BLaER1 (cell line): Measurements from ENCODE around the gene OR4L1.
"Not testable (repeated sequence)": the region's sequence is repeated elsewhere in the genome, so short reads cannot be mapped to it uniquely, and the experiment has no call there.

Experiments
- H3K27ac ChIP-seq: shearing (Covaris generic); formaldehyde crosslinking; 2 replicates; pipeline ENCODE4 v1.8.1; 2022
- H3K27me3 ChIP-seq: shearing (Covaris generic); formaldehyde crosslinking; 2 replicates; pipeline ENCODE4 v1.8.1; 2022
- H3K36me3 ChIP-seq: shearing (Covaris generic); formaldehyde crosslinking; 2 replicates; pipeline ENCODE4 v1.8.1; 2022
- H3K4me1 ChIP-seq: shearing (Covaris generic); formaldehyde crosslinking; 2 replicates; pipeline ENCODE4 v1.8.1; 2022
- H3K4me2 ChIP-seq: shearing (Covaris generic); formaldehyde crosslinking; 2 replicates; pipeline ENCODE4 v1.8.1; 2022
- H3K4me3 ChIP-seq: shearing (Covaris generic); formaldehyde crosslinking; 2 replicates; pipeline ENCODE4 v1.8.1; 2022
- H3K9ac ChIP-seq: shearing (Covaris generic); formaldehyde crosslinking; 2 replicates; pipeline ENCODE4 v1.8.1; 2022
- H3K9me3 ChIP-seq: shearing (Covaris generic); formaldehyde crosslinking; 2 replicates; pipeline ENCODE4 v1.8.1; 2022
- H4K20me1 ChIP-seq: shearing (Covaris generic); formaldehyde crosslinking; 2 replicates; pipeline ENCODE4 v1.8.1; 2022
- Cebpa-rat ChIP-seq: shearing (Covaris generic); IDR thresholded peaks from 2 replicates; pipeline ENCODE4 v1.8.1; 2022

Gene OR4L1

GRCh38 chr14:20059745-20060144, at the start of gene OR4L1:
OR4L1 (plus strand) TSS chr14:20060045; CDS start chr14:20060045, 0 bp downstream.
- H3K4me1 ChIP-seq: no peaks in the 10 kb centered on the region
- no peak within 1 kb of the TSS for H3K9ac ChIP-seq
- H3K4me3 ChIP-seq: no peak within 1 kb of the TSS
- TF ChIP-seq Cebpa-rat: no peak
- H4K20me1 ChIP-seq: no peaks in the 10 kb centered on the region
- H3K36me3 ChIP-seq: no peaks in the 10 kb centered on the region
- no peaks in the 10 kb centered on the region for H3K9me3 ChIP-seq
- no peak within 1 kb of the TSS for H3K27ac ChIP-seq
- H3K27me3 ChIP-seq: no peaks in the 10 kb centered on the region
- H3K4me2 ChIP-seq: no peak within 1 kb of the TSS

GRCh38 chr14:20019257-20019865, 40.5 kb upstream of the OR4L1 start, which contains the start of gene OR4K14:
OR4K14 (minus strand) TSS chr14:20019307; CDS start chr14:20015193, 4,114 bp downstream.
- no peak within 1 kb of the TSS for H3K9ac ChIP-seq
- no peaks in the 10 kb centered on the region for H3K4me1 ChIP-seq
- H4K20me1 ChIP-seq: no peaks in the 10 kb centered on the region
- H3K27ac ChIP-seq: no peak within 1 kb of the TSS
- H3K9me3 ChIP-seq: no peaks in the 10 kb centered on the region
- no peak within 1 kb of the TSS for H3K4me2 ChIP-seq
- no peaks in the 10 kb centered on the region for H3K36me3 ChIP-seq
- H3K4me3 ChIP-seq: no peak within 1 kb of the TSS
- no peak for TF ChIP-seq Cebpa-rat
- H3K27me3 ChIP-seq: no peaks in the 10 kb centered on the region

- no peaks in the 10 kb centered on the region; the same call in 1 of the 2 replicates for H3K27me3 ChIP-seq
- H3K9ac ChIP-seq: no peak overlapping the region
- no peak overlapping the region for H3K27ac ChIP-seq
- H3K4me3 ChIP-seq: no peak overlapping the region
- TF ChIP-seq Cebpa-rat: no peak
- no peak overlapping the region for H3K4me2 ChIP-seq
- no peaks in the 10 kb centered on the region for H3K36me3 ChIP-seq
- no peaks in the 10 kb centered on the region for H3K4me1 ChIP-seq
- H3K9me3 ChIP-seq: no peaks in the 10 kb centered on the region
- H4K20me1 ChIP-seq: no peaks in the 10 kb centered on the region
These were observed 28.8 kb upstream of the OR4L1 start for GRCh38 chr14:20031058-20031457.

GRCh38 chr14:20035449-20035848, 24.4 kb upstream of the OR4L1 start:
- no peak overlapping the region for H3K4me2 ChIP-seq
- no peaks in the 10 kb centered on the region for H4K20me1 ChIP-seq
- H3K27ac ChIP-seq: no peak overlapping the region
- H3K27me3 ChIP-seq: no peaks in the 10 kb centered on the region; the same call in 1 of the 2 replicates
- no peak overlapping the region for H3K9ac ChIP-seq
- H3K4me3 ChIP-seq: no peak overlapping the region
- TF ChIP-seq Cebpa-rat: no peak
- H3K9me3 ChIP-seq: no peaks in the 10 kb centered on the region
- H3K4me1 ChIP-seq: no peaks in the 10 kb centered on the region
- no peaks in the 10 kb centered on the region for H3K36me3 ChIP-seq

- Histone ChIP-seq H3K4me2 (no peak within 1 kb of the TSS), H3K27me3 (no peaks in the 10 kb centered on the region; the same call in 1 of the 2 replicates), H3K9ac (no peak within 1 kb of the TSS), H3K36me3 (no peaks in the 10 kb centered on the region), H3K4me1 (no peaks in the 10 kb centered on the region), H4K20me1 (no peaks in the 10 kb centered on the region), H3K4me3 (no peak within 1 kb of the TSS), H3K9me3 (no peaks in the 10 kb centered on the region), H3K27ac (no peak within 1 kb of the TSS)
- TF ChIP-seq Cebpa-rat: no peak
These were observed 23.9 kb upstream of the OR4L1 start, which contains the start of gene OR4K13 for GRCh38 chr14:20035938-20036337. OR4K13 (minus strand) TSS chr14:20036038; CDS start chr14:20034758, 1,280 bp downstream.

- H3K4me3 ChIP-seq: no peak overlapping the region
- no peak overlapping the region for H3K27ac ChIP-seq
- H3K9ac ChIP-seq: no peak overlapping the region
- H3K27me3 ChIP-seq: no peaks in the 10 kb centered on the region
- H4K20me1 ChIP-seq: no peaks in the 10 kb centered on the region
- no peaks in the 10 kb centered on the region for H3K36me3 ChIP-seq
- no peak overlapping the region for H3K4me2 ChIP-seq
- no peaks in the 10 kb centered on the region for H3K4me1 ChIP-seq
- H3K9me3 ChIP-seq: no peaks in the 10 kb centered on the region
- TF ChIP-seq Cebpa-rat: no peak
These were observed 15.6 kb upstream of the OR4L1 start for GRCh38 chr14:20044243-20044642.

- Histone ChIP-seq H3K36me3 (no peaks in the 10 kb centered on the region), H3K27me3 (no peaks in the 10 kb centered on the region), H3K9me3 (no peaks in the 10 kb centered on the region), H3K4me3 (no peak overlapping the region), H3K4me1 (no peaks in the 10 kb centered on the region), H3K9ac (no peak overlapping the region), H3K27ac (no peak overlapping the region), H4K20me1 (no peaks in the 10 kb centered on the region), H3K4me2 (no peak overlapping the region)
- TF ChIP-seq Cebpa-rat: no peak
These were observed 11.6 kb upstream of the OR4L1 start for GRCh38 chr14:20048202-20048601.

- TF ChIP-seq Cebpa-rat: no peak
- Histone ChIP-seq H3K4me1 (no peaks in the 10 kb centered on the region), H3K27ac (no peak overlapping the region), H3K4me3 (no peak overlapping the region), H3K4me2 (no peak overlapping the region), H3K9me3 (no peaks in the 10 kb centered on the region), H3K9ac (no peak overlapping the region), H4K20me1 (no peaks in the 10 kb centered on the region), H3K36me3 (no peaks in the 10 kb centered on the region), H3K27me3 (no peaks in the 10 kb centered on the region)
These were observed 32.2 kb downstream of the OR4L1 start for GRCh38 chr14:20092050-20092449.

- no peak overlapping the region for H3K9ac ChIP-seq
- no peaks in the 10 kb centered on the region for H3K9me3 ChIP-seq
- H3K4me1 ChIP-seq: no peaks in the 10 kb centered on the region
- no peak for TF ChIP-seq Cebpa-rat
- no peak overlapping the region for H3K4me3 ChIP-seq
- H4K20me1 ChIP-seq: no peaks in the 10 kb centered on the region
- no peak overlapping the region for H3K4me2 ChIP-seq
- no peak overlapping the region for H3K27ac ChIP-seq
- H3K36me3 ChIP-seq: no peaks in the 10 kb centered on the region
- no peaks in the 10 kb centered on the region for H3K27me3 ChIP-seq
These were observed 33.6 kb downstream of the OR4L1 start for GRCh38 chr14:20093442-20093841.

- not testable (repeated sequence) for H3K4me1 ChIP-seq, H3K4me2 ChIP-seq, H3K36me3 ChIP-seq, H3K9ac ChIP-seq, H3K4me3 ChIP-seq, H3K9me3 ChIP-seq, H3K27me3 ChIP-seq, H4K20me1 ChIP-seq, H3K27ac ChIP-seq
These were observed 39.3 kb downstream of the OR4L1 start for GRCh38 chr14:20098926-20099770.
